HL-60/S4 treated with phorbol 12-myristate 13-acetate at 8.2 ng/mL for 4 days and 3 days (cell line): ENCODE results near the gene KIAA1671.

ENCODE experiments used
- in situ Hi-C: fragments of 300-500 bp; cut with MboI; formaldehyde crosslinking; loops from 2 replicates; pipeline ENCODE4 v1.15.0; 2022; ENCODE audit warnings: low sequenced_read_pairs

Gene KIAA1671

GRCh38 chr22:24977370-24978221 lies 25.1 kb downstream of the KIAA1671 start:
- in situ Hi-C loops, result no loop called here

DNA sequence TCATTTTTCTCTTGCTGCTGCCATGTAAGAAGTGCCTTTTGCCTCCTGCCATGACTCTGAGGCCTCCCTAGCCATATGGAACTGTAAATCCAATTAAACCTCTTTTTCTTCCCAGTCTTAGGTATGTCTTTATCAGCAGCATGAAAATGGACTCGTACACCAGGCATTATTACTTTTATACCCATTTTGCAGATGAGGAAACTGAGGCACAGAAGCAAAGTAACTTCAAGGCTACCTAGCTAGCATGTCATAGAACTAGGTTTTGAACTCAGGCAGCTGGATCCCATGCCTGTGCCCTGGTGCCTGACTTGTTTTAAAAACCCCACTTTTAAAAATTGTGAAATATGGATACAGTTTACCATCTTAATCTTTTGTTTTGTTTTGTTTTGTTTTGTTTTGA lies 25.8 kb downstream of the KIAA1671 start:
- in situ Hi-C loops, result no loop called here

DNA sequence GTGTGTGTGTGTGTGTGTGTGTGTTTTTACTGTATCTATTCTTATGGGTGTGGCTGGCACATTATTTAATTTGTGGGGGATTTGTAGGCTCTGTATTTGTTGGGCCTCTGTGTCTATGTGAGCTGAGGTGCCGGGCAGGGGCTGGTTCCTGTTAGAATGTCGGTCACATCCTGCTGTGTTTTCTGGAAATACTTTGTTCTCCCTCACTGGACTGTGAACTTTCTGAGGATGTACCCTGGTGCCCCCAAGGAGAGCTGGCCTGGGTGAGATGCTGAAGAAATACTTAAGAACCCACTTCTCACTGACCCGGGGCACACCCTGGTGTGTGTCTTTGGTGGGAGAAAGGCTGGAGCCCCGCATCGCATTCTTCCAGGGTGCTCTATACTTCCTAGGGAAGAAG lies 28.6 kb downstream of the KIAA1671 start:
- in situ Hi-C loops, result no loop called here

DNA sequence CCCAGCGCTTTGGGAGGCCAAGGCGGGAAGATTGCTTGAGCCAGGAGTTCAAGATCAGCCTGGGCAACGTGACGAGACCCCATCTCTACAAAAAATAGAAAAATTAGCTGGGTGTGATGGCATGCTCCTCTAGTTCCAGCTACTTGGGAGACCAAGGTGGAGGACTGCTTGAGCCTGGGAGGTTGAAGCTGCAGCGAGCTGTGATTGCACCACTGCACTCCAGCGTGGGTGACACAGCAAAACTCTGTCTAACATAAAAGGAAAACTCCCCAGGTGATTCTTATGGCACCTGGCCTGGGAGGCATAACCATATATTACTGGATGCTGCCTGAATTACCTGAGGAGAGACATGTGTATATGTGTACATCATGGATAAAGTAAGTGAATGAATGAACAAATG lies 29.1 kb downstream of the KIAA1671 start:
- in situ Hi-C loops, result no loop called here

DNA sequence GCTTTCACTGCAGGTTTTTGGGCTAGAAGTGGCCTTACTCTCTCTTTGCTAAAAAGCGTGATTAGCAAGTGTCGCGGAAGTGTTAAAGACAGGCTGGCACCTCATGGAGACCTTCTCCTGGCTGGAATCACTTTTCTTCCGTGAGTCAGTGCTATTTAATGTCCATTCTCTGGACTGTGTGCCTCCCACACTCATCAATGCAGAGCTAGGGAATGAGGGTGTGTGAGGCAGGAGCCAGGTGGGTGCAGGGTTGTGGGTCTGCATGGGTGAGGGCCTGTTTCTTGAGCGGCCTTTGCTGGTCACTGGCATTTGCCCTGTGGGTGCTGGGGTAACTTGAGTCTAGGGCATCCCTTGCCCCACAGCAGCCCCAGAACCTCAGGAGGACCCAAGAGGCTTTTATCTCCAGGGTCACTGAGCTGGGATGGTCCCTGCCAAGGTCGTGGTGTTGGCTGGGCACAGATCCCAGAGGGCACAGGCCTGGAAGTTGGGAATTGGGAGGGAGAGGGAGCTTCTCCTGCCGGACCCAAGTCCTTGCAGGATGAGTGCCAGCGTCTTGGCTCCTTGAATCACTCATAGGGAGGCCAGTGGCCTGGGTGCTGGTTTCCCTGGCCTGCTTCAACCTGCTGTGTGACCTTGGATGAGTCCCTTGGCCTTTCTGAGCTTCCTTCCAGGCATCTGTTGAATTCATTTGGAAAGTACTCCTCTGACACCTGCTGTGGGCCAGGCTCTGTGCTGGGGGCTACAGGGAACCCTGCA lies 30.0 kb downstream of the KIAA1671 start:
- in situ Hi-C loops, result no loop called here

GRCh38 chr22:24983151-24983550 lies 30.6 kb downstream of the KIAA1671 start:
- in situ Hi-C loops, result no loop called here

GRCh38 chr22:24984122-24984521 lies 31.6 kb downstream of the KIAA1671 start:
- in situ Hi-C loops, result no loop called here

DNA sequence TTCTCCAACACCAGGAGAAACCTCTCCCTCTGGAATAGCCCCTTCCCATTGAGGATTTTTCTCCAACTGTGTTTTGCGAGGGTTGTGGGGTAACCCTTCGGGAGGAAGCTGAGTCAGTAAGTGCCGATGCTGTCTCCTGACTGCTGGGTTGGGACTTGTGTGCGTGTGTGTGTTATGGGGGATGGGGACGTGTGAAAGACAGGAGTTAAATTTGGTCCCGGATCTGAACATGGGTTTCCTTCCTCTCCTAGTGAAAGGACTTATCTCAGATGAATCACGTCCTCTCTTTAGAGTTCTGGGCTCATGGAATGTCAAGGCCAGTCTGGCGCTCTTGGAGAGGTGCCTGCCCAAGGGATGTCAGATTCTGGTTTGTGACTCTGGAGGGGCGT lies 33.3 kb downstream of the KIAA1671 start:
- in situ Hi-C loops, result no loop called here

GRCh38 chr22:24986816-24987215 lies 34.3 kb downstream of the KIAA1671 start:
- in situ Hi-C loops, result no loop called here

- in situ Hi-C loops, result no loop called here
These were observed 36.6 kb downstream of the KIAA1671 start for GRCh38 chr22:24989135-24989534.

GRCh38 chr22:24989541-24989951 lies 37.0 kb downstream of the KIAA1671 start:
- in situ Hi-C loops, result no loop called here

DNA sequence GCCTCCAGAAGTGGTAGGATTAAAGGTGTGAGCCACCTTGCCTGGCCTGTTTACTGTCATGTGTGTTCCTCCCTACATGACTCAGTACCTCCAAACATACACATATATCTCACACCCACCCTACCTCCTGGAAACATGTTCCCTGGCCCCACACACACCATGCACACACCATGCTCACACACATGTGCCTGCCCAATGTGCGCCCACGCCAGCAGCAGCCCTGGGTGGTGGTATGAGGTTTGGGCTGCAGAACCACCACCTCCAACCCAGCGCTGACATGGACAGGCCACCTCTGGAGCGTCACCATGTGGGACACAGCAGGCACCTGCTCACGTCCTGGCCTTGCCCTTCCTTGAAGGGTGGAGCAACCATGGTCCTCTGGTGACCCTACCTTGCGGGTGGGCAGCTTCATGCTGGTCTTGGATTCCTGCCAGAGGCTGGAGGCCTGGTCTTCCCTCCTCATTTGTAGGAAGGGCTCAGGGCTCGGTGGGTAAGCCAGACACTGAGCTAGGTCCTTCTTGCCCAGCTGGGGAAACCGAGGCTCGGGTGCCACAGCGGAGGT lies 37.9 kb downstream of the KIAA1671 start:
- in situ Hi-C loops, result no loop called here

DNA sequence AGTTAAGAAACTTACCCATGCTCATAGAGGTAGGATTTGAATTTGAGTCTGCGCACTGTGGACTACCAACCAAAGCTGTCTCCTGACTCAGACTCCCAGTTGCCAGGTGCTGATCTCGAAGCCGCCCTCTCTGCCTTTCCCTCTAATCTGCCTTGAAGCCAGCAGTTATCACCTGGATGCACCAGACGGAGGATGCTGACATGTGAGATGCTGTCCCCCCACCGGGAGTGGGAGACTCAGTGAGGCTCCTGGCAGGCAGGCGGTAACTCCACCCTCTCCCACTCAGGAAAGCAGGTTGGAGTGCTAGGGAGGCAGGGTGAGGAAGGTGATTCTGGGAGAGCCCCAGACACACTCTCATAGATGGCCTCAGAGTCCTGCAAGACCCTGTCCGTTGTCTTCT lies 40.4 kb downstream of the KIAA1671 start:
- in situ Hi-C loops, result no loop called here

DNA sequence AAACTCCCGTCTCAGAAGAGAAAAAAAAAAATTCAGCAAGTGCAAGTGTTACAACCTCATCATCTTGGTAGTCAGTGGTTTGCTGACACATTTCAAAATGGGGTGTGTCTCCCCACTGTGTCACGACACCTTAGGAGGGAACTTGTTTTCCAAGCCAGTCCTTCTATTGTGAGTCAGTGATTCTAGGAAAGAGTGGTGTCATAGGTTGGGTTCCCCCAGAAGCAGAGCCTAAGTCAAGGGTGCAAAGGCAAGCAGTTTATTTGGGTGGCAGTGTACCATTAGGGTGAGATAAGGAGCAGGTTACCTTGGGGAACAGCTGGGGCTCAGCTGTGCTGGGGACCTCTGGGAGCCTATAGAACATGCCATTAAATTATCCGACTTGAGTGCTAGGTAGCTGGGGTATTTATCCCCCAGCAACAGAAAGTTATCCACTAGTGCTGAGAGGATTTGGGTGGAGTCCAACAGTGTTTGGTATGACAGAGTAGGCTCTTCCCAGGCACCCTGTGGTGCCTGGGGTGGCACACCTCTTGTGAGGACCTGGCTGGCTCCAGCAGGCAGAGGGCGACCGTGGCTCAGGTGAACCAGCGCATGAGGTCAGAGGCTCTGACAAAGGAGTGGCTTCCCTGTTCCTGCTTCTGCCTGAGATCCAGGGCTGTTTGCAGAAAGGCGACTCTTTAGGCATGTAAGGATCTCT lies 41.7 kb downstream of the KIAA1671 start:
- in situ Hi-C loops, result no loop called here

GRCh38 chr22:24995649-24996180 lies 43.2 kb downstream of the KIAA1671 start:
- in situ Hi-C loops, result no loop called here

DNA sequence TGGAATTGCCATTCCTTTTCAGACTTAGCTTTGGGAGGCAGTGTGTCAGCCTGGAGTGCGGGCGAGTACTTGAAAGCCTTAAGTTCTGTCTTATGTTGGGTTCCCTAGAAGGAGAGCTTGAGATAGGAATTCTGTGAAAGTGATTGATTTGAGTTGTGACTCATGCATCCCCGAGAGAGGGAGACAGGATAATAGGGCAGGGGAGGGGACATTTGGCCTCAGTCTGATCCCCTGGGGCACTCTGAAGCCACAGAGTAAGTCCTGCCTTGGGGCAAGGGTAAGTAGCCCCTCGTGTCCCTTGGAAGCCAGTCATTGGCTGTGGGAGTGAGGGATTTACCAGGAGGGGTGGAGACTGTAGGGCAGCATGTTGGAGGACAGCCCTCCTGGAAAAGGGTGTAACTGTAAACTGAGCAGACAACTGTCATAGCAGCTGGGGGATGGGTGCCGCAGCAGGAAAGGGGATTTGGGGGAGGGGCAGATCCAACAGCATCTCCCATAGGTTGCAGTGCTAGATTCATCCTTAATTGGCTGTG lies 44.0 kb downstream of the KIAA1671 start:
- in situ Hi-C loops, result no loop called here

DNA sequence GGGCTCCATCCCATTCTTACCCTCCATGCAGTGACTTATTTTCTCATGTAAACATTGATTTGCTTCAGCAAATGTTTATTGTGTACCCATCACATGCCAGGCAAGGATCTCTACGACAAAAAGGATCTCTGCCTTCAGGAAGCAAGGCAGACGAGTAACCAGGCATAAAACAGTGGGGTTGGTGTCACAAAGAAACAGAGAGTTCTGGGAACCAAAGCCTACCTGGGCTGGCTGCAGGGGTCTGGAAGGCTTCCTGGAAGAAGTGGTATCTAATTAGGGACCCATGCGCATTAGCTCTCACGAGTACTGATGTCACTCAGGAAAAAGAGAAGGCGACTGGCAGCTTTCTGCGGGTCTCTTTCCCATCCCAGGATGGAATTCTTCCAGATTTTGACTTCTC lies 44.5 kb downstream of the KIAA1671 start:
- in situ Hi-C loops, result no loop called here

DNA sequence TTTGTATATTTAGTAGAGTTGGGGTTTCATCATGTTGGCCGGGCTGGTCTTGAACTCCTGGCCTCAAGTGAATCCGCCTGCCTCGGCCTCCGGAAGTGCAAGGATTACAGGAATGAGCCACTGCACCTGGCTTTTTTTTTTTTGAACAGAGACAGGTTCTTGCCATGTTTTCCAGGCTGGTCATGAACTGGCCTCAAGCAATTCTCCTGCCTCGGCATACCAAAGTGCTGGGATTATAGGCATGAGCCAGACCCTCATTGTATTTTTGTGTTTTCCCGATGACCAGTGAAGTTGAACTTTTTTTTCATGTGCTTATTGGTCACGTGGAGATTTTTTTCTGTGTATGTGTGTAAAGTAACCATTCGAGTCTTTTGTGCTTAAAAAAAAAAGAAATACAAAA lies 48.2 kb downstream of the KIAA1671 start:
- in situ Hi-C loops, result no loop called here

DNA sequence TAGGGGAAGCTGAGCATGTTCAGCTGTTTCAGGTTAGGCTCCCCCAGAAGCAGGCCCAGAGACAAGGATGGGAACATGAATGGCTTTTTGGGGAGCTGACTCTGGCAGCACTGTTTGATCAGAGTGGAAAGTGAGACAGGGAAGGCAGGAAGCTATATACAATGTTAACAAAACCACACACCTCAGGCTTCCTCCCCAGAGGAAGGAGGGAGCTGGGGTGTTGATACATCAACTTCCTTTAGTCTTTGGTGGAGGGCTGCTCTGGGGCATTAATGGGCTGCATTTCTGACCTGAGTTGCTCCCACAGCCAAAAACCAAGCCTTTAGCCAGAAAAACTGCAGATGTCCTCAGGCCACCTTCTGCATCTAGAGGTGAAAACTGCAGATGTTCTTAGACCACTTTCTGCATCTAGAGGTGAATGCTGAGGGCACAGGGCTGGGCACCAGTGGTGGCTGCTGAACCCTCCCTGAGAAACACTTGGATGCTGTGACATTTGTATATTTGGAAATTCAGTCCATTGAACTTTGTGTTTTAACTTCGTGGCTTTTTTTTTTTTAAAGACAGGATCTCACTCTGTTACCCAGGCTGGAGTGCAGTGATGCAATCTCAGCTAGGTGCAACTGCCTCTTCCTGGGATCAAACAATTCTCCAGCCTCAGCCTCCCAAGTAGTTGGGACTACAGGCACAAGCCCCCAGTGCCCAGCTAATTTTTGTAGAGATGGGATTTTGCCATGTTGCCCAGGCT lies 49.9 kb downstream of the KIAA1671 start:
- in situ Hi-C loops, result no loop called here

- in situ Hi-C loops, result no loop called here
These were observed 53.8 kb downstream of the KIAA1671 start for GRCh38 chr22:25006354-25006753.
